ENCODE measurements around the gene SIRT5. TPM values are rescaled to one million over a fixed set of nuclear protein-coding genes. Genes with fewer than 3 reads are reported as not detected.

SIRT5 gene
- total and polyA plus RNA-seq, 12 donors = 10.8 to 60.1 (median 46.2) TPM

DNA sequence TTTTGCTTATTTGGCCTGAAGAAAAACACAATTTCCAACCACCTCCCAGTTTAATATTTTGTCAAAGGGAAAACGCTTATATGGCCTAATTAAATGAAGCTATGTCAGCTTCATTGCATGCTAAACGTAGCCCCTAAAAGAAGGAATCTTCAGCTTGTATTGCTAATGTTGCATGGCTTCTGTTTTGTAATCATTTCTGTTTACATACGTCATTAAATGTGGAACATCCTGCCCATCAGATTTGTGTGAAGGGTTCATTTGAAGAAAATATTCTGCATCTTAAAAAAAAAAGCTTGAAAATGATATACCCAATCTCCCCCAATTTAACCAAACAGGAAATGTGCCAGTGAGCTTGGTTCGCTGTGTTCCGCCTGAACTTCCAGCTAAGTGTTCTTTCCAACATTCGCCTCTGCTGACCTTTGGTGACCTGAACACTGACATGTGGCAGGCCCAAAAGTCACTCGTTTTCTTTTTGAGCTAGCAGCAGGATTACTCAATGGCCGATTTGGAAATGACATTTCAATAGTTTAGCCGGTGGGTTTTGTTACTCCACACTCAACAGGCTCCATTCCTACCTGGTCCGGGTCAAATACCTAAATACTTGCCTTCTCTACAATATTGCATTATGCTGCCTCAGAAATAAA lies 12.7 kb upstream of the SIRT5 start:
- H3K9me3 ChIP-seq = no peaks in the 10 kb centered on the region
- intact Hi-C loops (cut with DNase I) = no loop called here
- DNase-seq = no peak
- TF ChIP-seq, protein P1, sequence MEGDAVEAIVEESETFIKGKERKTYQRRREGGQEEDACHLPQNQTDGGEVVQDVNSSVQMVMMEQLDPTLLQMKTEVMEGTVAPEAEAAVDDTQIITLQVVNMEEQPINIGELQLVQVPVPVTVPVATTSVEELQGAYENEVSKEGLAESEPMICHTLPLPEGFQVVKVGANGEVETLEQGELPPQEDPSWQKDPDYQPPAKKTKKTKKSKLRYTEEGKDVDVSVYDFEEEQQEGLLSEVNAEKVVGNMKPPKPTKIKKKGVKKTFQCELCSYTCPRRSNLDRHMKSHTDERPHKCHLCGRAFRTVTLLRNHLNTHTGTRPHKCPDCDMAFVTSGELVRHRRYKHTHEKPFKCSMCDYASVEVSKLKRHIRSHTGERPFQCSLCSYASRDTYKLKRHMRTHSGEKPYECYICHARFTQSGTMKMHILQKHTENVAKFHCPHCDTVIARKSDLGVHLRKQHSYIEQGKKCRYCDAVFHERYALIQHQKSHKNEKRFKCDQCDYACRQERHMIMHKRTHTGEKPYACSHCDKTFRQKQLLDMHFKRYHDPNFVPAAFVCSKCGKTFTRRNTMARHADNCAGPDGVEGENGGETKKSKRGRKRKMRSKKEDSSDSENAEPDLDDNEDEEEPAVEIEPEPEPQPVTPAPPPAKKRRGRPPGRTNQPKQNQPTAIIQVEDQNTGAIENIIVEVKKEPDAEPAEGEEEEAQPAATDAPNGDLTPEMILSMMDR (IDR thresholded peaks at IDR 0.05) = no peak
- no peaks in the 10 kb centered on the region for H3K36me3 ChIP-seq
- WGBS, 2 donors = 74 to 82% methylated on average over 10 of the region's 10 CpGs
- H3K4me3 ChIP-seq = no peak overlapping the region
- H3K27ac ChIP-seq = peak overlapping the region in 1 of 10 donors; percentile 43
- H3K4me1 ChIP-seq = peaks cover 0 to 14% (median 4%) of the 10 kb centered on the region in 9 donors
- H3K27me3 ChIP-seq = no peaks in the 10 kb centered on the region
- ATAC-seq = peak in 2 of 8 donors; percentile 66

DNA sequence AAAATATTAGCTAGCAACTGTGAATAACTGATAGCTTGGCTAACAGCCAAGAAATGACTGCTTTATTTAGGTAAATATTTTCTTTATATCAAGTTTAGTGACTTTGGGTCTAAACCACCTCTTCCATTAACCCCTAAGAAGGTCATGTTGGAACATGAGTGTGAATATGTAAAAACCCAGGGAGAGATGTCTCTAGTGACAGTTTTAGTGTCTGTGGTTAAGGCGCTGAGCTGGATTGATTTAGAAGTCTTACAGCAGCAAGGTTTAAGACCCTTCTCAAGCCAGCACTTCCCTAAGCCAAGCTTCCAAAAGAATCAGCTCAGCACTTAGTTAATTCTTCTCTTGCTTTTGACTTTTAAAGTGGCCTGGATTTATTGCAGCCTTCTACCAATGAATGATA lies 11.4 kb upstream of the SIRT5 start:
- TF ChIP-seq, protein P1 (IDR thresholded peaks at IDR 0.05) = no peak
- no peaks in the 10 kb centered on the region for H3K27me3 ChIP-seq
- H3K36me3 ChIP-seq = no peaks in the 10 kb centered on the region
- DNase-seq = no peak
- H3K27ac ChIP-seq = no peak overlapping the region
- intact Hi-C loops (cut with DNase I) = no loop called here
- no peak for ATAC-seq
- H3K4me3 ChIP-seq = no peak overlapping the region
- H3K9me3 ChIP-seq = no peaks in the 10 kb centered on the region
- 89 to 94% methylated on average over 1 of the region's 1 CpG for WGBS, 2 donors
- peaks cover 0 to 14% (median 4%) of the 10 kb centered on the region in 9 donors for H3K4me1 ChIP-seq

DNA sequence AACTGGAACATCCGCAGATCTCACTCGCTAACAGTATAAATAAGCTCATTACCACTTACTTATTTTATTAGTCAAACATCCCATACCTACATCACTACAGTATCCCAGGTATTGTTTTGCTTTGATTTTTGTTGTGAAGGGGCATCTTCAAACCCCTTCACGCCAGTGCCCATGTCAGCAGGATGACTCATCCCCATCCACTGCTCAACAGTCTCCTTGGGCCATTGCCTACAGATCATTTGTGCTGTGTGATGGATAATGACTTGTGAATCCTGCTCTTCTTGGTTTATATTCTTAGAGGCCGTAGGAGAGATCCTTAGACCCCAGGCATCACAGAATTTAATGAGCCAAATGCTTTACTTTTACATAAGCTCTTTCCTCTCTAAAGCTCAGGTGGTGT lies 8.5 kb upstream of the SIRT5 start:
- DNase-seq = no peak
- Histone ChIP-seq H3K9me3 (no peaks in the 10 kb centered on the region), H3K4me3 (no peak overlapping the region), H3K27ac (no peak overlapping the region), H3K27me3 (no peaks in the 10 kb centered on the region), H3K36me3 (no peaks in the 10 kb centered on the region), H3K4me1 (peaks cover 0 to 13% (median 0%) of the 10 kb centered on the region in 9 donors)
- TF ChIP-seq, protein P1 (IDR thresholded peaks at IDR 0.05) = no peak
- no peak for ATAC-seq
- WGBS, 2 donors = 92 to 97% methylated on average over 4 of the region's 4 CpGs
- intact Hi-C loops (cut with DNase I) = no loop called here

DNA sequence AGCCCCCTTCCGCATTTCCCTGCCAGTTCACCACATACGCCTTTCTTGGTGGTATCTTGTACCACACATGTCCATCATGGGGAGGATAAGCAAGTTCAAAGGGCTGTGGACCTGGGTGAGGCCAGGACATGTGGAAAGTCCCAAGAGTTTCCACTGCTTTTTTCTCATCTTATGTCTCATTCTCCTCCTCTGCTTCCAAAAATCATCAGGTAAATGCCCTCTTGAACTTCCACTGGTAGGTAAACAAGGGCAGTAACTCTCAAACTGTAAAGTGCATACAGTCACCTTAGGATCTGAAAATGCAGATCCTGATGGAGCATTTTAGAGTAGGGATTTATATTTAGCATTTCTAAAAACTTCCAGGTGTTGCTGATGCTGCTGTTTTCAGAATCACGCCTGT lies 7.9 kb upstream of the SIRT5 start:
- whole genome bisulfite sequencing, 2 donors = 92 to 95% methylated on average over 3 of the region's 3 CpGs
- H3K27ac ChIP-seq = no peak overlapping the region
- H3K36me3 ChIP-seq = no peaks in the 10 kb centered on the region
- H3K4me1 ChIP-seq = peaks cover 0 to 7% (median 0%) of the 10 kb centered on the region in 9 donors
- TF ChIP-seq, protein P1 (IDR thresholded peaks at IDR 0.05) = no peak
- no peak overlapping the region for H3K4me3 ChIP-seq
- DNase-seq (no peak), ATAC-seq (no peak)
- intact Hi-C loops (cut with DNase I) = no loop called here
- no peaks in the 10 kb centered on the region for H3K9me3 ChIP-seq
- no peaks in the 10 kb centered on the region for H3K27me3 ChIP-seq
